ENCODE data around the gene CFAP57. TPM values are rescaled to one million over a fixed set of nuclear protein-coding genes. Genes with fewer than 3 reads are reported as not detected.

The CFAP57 gene
- total RNA-seq, 1 donor from 2014 or later, result not detected

DNA sequence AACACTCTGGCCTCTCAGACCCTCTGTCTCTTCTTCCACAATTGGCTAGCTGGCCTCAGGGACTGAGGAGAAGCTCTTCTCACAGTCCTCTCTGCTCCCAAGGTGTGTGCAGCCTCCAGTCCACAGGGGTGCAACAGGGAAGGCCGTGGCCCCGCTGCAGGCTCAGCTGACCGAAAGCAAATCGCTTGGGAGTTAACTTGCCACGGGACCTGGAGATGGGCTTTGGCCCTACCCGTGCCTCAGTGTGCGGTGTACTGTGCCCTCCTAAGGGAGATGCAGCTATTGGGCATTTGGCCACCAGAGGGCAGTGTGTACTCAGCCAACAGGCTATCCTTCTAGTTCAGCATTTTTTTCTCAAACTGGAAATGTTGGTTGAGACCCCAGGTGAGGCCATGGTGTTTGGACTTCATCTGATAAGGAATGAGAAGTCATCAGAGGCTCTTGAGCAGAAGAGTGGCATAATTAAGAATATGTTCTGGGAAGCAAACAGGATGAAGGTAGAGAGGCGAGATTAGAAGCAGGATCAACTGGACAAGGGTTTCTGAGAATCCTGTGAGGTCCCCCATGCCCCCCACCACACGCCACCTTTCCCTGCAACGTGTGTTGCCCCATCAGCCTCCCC is 55.1 kb downstream of the CFAP57 start:
- no peak overlapping the region for H3K4me3 ChIP-seq
- no peak overlapping the region for H3K27ac ChIP-seq
- no peaks in the 10 kb centered on the region for H3K27me3 ChIP-seq
- peak in 1 of 2 donors; percentile 88 for DNase-seq (ENCODE audit: low spot score in 2 of 2)
- TF ChIP-seq, protein P1, sequence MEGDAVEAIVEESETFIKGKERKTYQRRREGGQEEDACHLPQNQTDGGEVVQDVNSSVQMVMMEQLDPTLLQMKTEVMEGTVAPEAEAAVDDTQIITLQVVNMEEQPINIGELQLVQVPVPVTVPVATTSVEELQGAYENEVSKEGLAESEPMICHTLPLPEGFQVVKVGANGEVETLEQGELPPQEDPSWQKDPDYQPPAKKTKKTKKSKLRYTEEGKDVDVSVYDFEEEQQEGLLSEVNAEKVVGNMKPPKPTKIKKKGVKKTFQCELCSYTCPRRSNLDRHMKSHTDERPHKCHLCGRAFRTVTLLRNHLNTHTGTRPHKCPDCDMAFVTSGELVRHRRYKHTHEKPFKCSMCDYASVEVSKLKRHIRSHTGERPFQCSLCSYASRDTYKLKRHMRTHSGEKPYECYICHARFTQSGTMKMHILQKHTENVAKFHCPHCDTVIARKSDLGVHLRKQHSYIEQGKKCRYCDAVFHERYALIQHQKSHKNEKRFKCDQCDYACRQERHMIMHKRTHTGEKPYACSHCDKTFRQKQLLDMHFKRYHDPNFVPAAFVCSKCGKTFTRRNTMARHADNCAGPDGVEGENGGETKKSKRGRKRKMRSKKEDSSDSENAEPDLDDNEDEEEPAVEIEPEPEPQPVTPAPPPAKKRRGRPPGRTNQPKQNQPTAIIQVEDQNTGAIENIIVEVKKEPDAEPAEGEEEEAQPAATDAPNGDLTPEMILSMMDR (IDR thresholded peaks at IDR 0.05), result peak; percentile 83 to 93 (median 87)
- intact Hi-C loops (cut with DNase I), result loop anchor here (1.0 kb wide), 1 partner anchor 187 kb away; no protein-coding TSS in a partner anchor
- H3K4me1 ChIP-seq, result no peaks in the 10 kb centered on the region
- H3K36me3 ChIP-seq, result no peaks in the 10 kb centered on the region
- H3K9me3 ChIP-seq, result no peaks in the 10 kb centered on the region

DNA sequence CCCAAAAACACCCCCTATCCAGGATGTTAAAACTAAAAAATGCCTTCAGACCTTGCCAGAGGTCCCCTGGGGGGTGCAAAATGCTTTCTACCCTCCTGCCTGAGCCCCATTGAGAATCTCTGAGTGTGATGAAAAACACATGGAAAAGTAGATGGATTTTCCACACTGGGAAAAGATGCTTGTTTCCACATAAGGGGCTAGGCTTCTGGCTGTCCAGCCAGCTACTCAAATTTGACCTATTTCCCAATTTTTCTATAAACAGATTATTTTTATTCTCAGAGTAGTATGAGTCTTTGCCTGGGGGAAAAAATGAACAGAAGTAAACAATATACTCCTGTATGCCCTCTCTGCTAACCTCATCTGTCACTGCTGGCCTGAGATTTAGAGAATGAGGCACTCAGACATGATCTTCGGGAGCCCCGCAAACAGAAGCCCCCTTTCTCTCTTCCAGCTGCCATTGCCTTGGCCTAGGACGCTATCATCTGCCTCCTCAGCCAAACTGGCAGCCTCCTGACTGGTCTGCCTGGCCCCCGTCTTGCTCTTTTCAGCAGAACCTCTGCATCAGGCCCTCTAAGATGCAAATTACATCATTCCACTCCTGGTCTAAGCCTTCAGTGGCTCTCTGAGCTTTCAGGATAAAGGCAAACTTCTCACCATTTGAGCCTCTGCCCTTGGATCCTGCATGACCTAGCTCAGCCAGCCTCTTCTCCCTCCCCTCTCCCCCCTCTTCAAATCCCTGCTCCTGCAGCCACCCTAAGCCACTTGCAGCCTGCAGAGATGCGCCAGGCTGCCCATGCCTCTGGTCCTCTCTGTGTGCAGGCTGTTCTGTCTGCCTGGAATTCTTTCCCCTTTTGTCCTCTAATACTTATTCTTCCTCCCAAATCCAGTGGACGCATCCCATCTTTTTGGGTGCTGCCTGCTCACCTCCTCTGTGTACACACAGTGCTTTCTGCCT is 58.0 kb downstream of the CFAP57 start:
- intact Hi-C loops (cut with DNase I), result no loop called here
- TF ChIP-seq, protein P1 (IDR thresholded peaks at IDR 0.05), result no peak
- Histone ChIP-seq H3K4me3 (no peak overlapping the region), H3K4me1 (no peaks in the 10 kb centered on the region), H3K9me3 (no peaks in the 10 kb centered on the region), H3K27ac (no peak overlapping the region), H3K27me3 (no peaks in the 10 kb centered on the region), H3K36me3 (no peaks in the 10 kb centered on the region)
- DNase-seq (ENCODE audit: low spot score in 2 of 2), result no peak

DNA sequence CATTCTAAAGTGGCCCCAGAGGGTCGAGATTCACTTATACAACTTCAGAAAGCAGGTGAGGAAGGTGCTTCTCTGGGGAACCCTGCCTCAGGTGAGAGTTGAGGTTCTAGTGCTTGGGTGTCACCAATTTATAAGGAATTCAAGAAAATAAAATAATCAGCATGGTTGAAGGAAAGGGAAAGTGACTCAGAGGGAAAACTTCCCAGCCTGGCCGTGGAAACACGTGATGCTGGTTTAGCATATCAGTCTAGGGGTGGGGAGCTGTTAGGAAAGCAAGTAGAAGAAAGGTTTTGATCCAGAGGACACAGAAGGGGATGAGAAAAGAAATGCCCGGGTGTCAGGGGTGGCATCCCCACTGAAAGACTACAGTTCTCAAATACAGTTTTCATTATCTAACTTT is 59.9 kb downstream of the CFAP57 start:
- no peaks in the 10 kb centered on the region for H3K36me3 ChIP-seq
- DNase-seq (ENCODE audit: low spot score in 2 of 2), result no peak
- TF ChIP-seq, protein P1 (IDR thresholded peaks at IDR 0.05), result no peak
- no peak overlapping the region for H3K4me3 ChIP-seq
- no peaks in the 10 kb centered on the region for H3K27me3 ChIP-seq
- no peaks in the 10 kb centered on the region for H3K9me3 ChIP-seq
- H3K27ac ChIP-seq, result peak overlapping the region in 1 of 2 donors; percentile 35
- H3K4me1 ChIP-seq, result no peaks in the 10 kb centered on the region
- intact Hi-C loops (cut with DNase I), result no loop called here

GRCh38 chr1:43232482-43232881 is 60.4 kb downstream of the CFAP57 start:
- Histone ChIP-seq H3K4me1 (no peaks in the 10 kb centered on the region), H3K27ac (peak overlapping the region in 1 of 2 donors; percentile 35), H3K27me3 (no peaks in the 10 kb centered on the region), H3K36me3 (no peaks in the 10 kb centered on the region), H3K9me3 (no peaks in the 10 kb centered on the region), H3K4me3 (no peak overlapping the region)
- TF ChIP-seq, protein P1 (IDR thresholded peaks at IDR 0.05), result no peak
- intact Hi-C loops (cut with DNase I), result no loop called here
- no peak for DNase-seq (ENCODE audit: low spot score in 2 of 2)

- H3K36me3 ChIP-seq, result no peaks in the 10 kb centered on the region
- TF ChIP-seq, protein P1 (IDR thresholded peaks at IDR 0.05), result no peak
Measured at GRCh38 chr1:43233631-43234030, 61.5 kb downstream of the CFAP57 start.

More at GRCh38 chr1:43233631-43234030, 61.5 kb downstream of the CFAP57 start:
- H3K27me3 ChIP-seq, result no peaks in the 10 kb centered on the region
- H3K27ac ChIP-seq, result no peak overlapping the region
- DNase-seq (ENCODE audit: low spot score in 2 of 2), result no peak
- no peak overlapping the region for H3K4me3 ChIP-seq
- intact Hi-C loops (cut with DNase I), result no loop called here
- H3K4me1 ChIP-seq, result no peaks in the 10 kb centered on the region
- H3K9me3 ChIP-seq, result no peaks in the 10 kb centered on the region
